T-cell (primary cell): ENCODE data around the gene MTM1. TPM values are rescaled to one million over a fixed set of nuclear protein-coding genes. Genes with fewer than 3 reads are reported as not detected.

Source experiments
- ATAC-seq, 4 experiments: fragments of 200-7000 bp in 3 of 4; fragments of 150-1000 bp in 1 of 4; cut with Tn5 transposase; replicated peaks in 1 of 4; 1 replicate in 3 of 4; 2 replicates in 1 of 4; pipeline ENCODE4 v1.10.0; 2021; ENCODE audit warnings: moderate library complexity in 3 of 4, mild to moderate bottlenecking in 2 of 4, moderate number of reproducible peaks in 1 of 4
- CTCF ChIA-PET, 2 donors: fragments of 300-600 bp; sonication (Branson Sonifier 250); formaldehyde crosslinking; loops; one replicate each; lab custom pipeline; 2022; ENCODE audit warnings: antibody characterized with exemption in 2 of 2; lab: Charles Lee
- POLR2A ChIA-PET, 2 donors: fragments of 300-600 bp; sonication (Branson Sonifier 250); formaldehyde crosslinking; loops; one replicate each; lab custom pipeline; 2022; ENCODE audit warnings: antibody characterized with exemption in 2 of 2; lab: Charles Lee
- DNase-seq, 35 experiments: peaks; one replicate each; pipeline versions ENCODE4 v3.0.0 to v3.0.0-alpha.2; 2013 to 2023
- H3K27ac ChIP-seq: one replicate; pipeline ENCODE4 v1.5.1; 2013; ENCODE audit warnings: low read length
- H3K27me3 ChIP-seq, 2 experiments: replicated peaks in 1 of 2; 1 replicate in 1 of 2; 2 replicates in 1 of 2; pipeline versions ENCODE4 v1.6.1 to v1.7.0; 2013; ENCODE audit warnings: low read length in 1 of 2, mixed read lengths in 1 of 2; ENCODE audit not compliant: control insufficient read depth in 2 of 2, insufficient read depth in 2 of 2; ENCODE audit errors: extremely low read depth in 1 of 2
- H3K36me3 ChIP-seq, 2 donors: 1 replicate in 1 of 2; 2 replicates in 1 of 2; pipeline versions ENCODE4 v1.6.1 to v1.7.0; 2013; ENCODE audit warnings: low read length in 1 of 2; ENCODE audit not compliant: control insufficient read depth in 2 of 2, insufficient read depth in 1 of 2; ENCODE audit errors: extremely low read depth in 1 of 2
- H3K4me1 ChIP-seq, 2 experiments: 1 replicate in 1 of 2; 2 replicates in 1 of 2; pipeline versions ENCODE4 v1.6.1 to v1.7.0; 2013; ENCODE audit warnings: low read length in 2 of 2, mixed read lengths in 1 of 2; ENCODE audit not compliant: insufficient read depth in 2 of 2, control insufficient read depth in 1 of 2; ENCODE audit errors: extremely low read depth in 1 of 2
- H3K4me3 ChIP-seq, 2 donors: 1 replicate in 1 of 2; 2 replicates in 1 of 2; pipeline versions ENCODE4 v1.5.1 to v1.7.0; 2013; ENCODE audit warnings: mild to moderate bottlenecking in 2 of 2, low read length in 1 of 2, moderate library complexity in 1 of 2; ENCODE audit not compliant: control insufficient read depth in 1 of 2; ENCODE audit errors: extremely low read depth in 1 of 2
- H3K9me3 ChIP-seq: 2 replicates; pipeline ENCODE4 v1.7.0; 2013
- H3K27ac Mint-ChIP-seq, 2 donors: one replicate each; pipeline ENCODE4 v1.8.0; 2020 to 2021; ENCODE audit warnings: mild to moderate bottlenecking in 2 of 2, mixed read lengths in 2 of 2
- H3K27me3 Mint-ChIP-seq, 2 donors: one replicate each; pipeline ENCODE4 v1.8.0; 2021 to 2022; ENCODE audit warnings: mixed read lengths in 2 of 2
- H3K36me3 Mint-ChIP-seq: one replicate; pipeline ENCODE4 v1.8.0; 2021; ENCODE audit warnings: mixed read lengths
- H3K4me1 Mint-ChIP-seq, 3 donors: one replicate each; pipeline ENCODE4 v1.8.0; 2020 to 2022; ENCODE audit warnings: mixed read lengths in 3 of 3, mild to moderate bottlenecking in 1 of 3
- H3K4me3 Mint-ChIP-seq, 3 donors: one replicate each; pipeline ENCODE4 v1.8.0; 2020 to 2022; ENCODE audit warnings: mild to moderate bottlenecking in 3 of 3, mixed read lengths in 3 of 3, moderate library complexity in 3 of 3
- H3K9me3 Mint-ChIP-seq, 3 donors: one replicate each; pipeline ENCODE4 v1.8.0; 2020 to 2022; ENCODE audit warnings: mixed read lengths in 3 of 3
- WGBS: methylation state at CpG from one replicate; pipeline ENCODE4 v1.1.5; 2013; ENCODE audit warnings: missing lambda C conversion rate; ENCODE audit not compliant: insufficient coverage; 5-methylcytosine and 5-hydroxymethylcytosine counted together
- total RNA-seq, 35 experiments: library from RNA in 6 of 35; stranded (reverse) in 6 of 35; fragments of 120-200 nt in 1 of 35; gene quantifications; one replicate each; pipeline versions ENCODE4 v1.2.1 to v1.2.4 and lab custom pipeline; 2013 to 2026

MTM1 gene
- total RNA-seq, 5 donors from 2014 or later (not counting 1 experiment from before 2014, with no cell fraction given), result 15.8 to 29.7 (median 20.3) TPM

DNA sequence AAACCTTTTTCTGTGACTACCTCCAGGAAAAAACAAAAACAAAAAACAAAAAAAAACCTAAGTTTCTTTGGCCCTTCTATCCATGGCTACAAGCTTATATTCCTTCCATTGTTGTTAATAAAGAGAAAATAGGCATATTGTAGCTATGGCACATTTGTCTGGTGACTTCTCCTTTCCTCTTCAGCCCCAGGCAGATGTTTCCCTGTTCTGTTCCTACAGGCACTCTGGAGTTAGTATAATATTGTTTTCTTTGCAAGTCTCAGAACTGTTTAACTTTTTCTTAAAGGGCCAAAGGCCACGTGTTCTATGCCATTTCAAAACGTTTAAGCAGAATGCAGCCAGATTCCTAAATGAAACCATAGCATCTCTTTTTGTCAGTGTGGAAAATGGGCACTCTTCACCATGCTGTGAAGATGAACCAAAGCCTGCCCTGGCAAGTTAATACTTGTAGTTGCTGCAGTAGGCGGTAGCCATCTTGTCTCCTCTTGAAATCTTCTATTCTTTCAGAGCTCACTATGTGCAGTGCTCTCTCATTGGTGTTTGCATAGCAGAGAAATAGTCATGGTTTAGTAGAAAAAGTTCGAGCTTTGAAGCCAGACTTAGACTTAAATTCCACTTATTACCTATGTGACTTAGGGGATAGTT is 80.0 kb downstream of the MTM1 start:
- H3K27me3 Mint-ChIP-seq, result peaks cover 0 to 18% of the 10 kb centered on the region in 2 donors
- Histone ChIP-seq H3K27ac (no peak overlapping the region), H3K4me3 (no peak overlapping the region), H3K36me3 (peaks cover 0 to 24% of the 10 kb centered on the region in 2 donors), H3K4me1 (no peaks in the 10 kb centered on the region), H3K27me3 (no peaks in the 10 kb centered on the region), H3K9me3 (no peaks in the 10 kb centered on the region)
- H3K4me3 Mint-ChIP-seq, result no peak overlapping the region
- H3K9me3 Mint-ChIP-seq, result no peaks in the 10 kb centered on the region
- ATAC-seq (no peak), DNase-seq (no peak)
- H3K36me3 Mint-ChIP-seq, result peaks cover 40% of the 10 kb centered on the region
- CTCF ChIA-PET, result no interaction called here
- POLR2A ChIA-PET, result no interaction called here
- no peak overlapping the region for H3K27ac Mint-ChIP-seq
- peaks cover 0 to 16% (median 3%) of the 10 kb centered on the region in 3 donors for H3K4me1 Mint-ChIP-seq
- no CpG with 5 or more reads among the region's 4 CpGs for WGBS

DNA sequence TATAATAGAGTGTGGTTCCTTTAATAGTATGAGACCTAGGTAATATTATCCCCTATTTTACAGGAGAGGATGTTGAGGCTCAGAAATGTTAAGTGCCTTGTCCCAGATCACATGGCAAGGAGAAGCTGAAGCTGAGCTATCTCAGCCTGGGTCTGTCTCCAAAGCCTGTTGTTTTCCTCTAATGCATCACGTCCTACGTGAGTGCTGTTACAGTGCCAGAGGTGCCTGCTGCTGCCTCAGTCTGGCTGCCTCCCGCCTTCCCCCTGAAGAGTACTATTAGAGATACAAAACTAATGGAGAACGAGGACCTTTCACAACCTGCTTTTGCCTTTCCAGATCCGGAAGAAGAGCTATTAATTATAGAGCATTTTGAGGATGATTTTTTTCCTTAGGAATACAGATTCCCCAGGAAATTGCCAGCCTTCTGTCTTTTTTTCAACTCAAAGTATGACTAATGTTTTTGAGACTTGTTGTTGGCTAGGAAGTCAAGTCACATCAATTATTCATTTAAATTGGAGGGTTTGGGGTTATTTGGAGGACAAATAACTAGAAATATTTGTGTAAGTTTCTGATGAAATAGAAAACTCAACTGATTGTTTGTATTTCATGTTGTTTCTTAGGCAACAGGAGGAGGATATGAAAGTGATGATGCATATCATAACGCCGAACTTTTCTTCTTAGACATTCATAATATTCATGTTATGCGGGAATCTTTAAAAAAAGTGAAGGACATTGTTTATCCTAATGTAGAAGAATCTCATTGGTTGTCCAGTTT is 80.9 kb downstream of the MTM1 start:
- H3K36me3 ChIP-seq, result peaks cover 0 to 21% of the 10 kb centered on the region in 2 donors
- H3K4me3 ChIP-seq, result no peak overlapping the region
- Mint-ChIP-seq H3K4me3 (no peak overlapping the region), H3K27me3 (peaks cover 0 to 18% of the 10 kb centered on the region in 2 donors), H3K36me3 (peaks cover 40% of the 10 kb centered on the region), H3K27ac (no peak overlapping the region), H3K9me3 (no peaks in the 10 kb centered on the region), H3K4me1 (peaks cover 0 to 16% (median 3%) of the 10 kb centered on the region in 3 donors)
- H3K4me1 ChIP-seq, result no peaks in the 10 kb centered on the region
- WGBS, result no CpG with 5 or more reads among the region's 8 CpGs
- DNase-seq (no peak), ATAC-seq (no peak)
- ChIA-PET CTCF (no interaction called here), POLR2A (no interaction called here)
- no peak overlapping the region for H3K27ac ChIP-seq
- H3K9me3 ChIP-seq, result no peaks in the 10 kb centered on the region
- no peaks in the 10 kb centered on the region for H3K27me3 ChIP-seq

DNA sequence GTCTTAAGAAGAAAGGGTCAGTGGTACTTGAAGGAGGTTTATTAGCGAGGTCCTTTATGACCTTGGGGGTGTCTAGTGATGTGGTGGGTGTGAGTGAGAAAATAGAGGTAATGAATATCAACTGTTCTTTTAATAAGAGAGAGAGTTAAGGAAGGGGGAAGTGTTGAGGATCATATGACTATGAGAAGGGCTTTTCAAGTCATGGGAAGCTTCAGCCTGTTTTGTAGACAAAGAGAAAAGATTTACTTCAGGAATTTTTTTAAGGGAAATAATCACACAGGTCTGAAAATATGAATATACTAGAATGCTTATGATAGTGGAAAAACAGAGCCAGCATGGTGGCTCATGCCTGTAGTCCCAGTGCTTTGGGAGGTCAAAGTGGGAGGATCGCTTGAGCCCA is 83.5 kb downstream of the MTM1 start:
- H3K4me3 Mint-ChIP-seq, result no peak overlapping the region
- Histone ChIP-seq H3K4me1 (no peaks in the 10 kb centered on the region), H3K4me3 (no peak overlapping the region), H3K9me3 (no peaks in the 10 kb centered on the region), H3K36me3 (peaks cover 0 to 17% of the 10 kb centered on the region in 2 donors), H3K27me3 (no peaks in the 10 kb centered on the region), H3K27ac (no peak overlapping the region)
- ChIA-PET POLR2A (interaction anchor here in 1 of 2 donors (0.7 kb wide), 1 partner anchor 1150 kb away, joined by 3 read pairs; no protein-coding TSS in a partner anchor), CTCF (no interaction called here)
- 71% methylated on average over 1 of the region's 2 CpGs for WGBS
- H3K9me3 Mint-ChIP-seq, result no peaks in the 10 kb centered on the region
- peaks cover 0 to 16% (median 3%) of the 10 kb centered on the region in 3 donors for H3K4me1 Mint-ChIP-seq
- H3K27ac Mint-ChIP-seq, result peak overlapping the region in 1 of 2 donors; percentile 67
- H3K36me3 Mint-ChIP-seq, result peaks cover 35% of the 10 kb centered on the region
- no peak for DNase-seq
- no peak for ATAC-seq
- peaks cover 0 to 9% of the 10 kb centered on the region in 2 donors for H3K27me3 Mint-ChIP-seq

DNA sequence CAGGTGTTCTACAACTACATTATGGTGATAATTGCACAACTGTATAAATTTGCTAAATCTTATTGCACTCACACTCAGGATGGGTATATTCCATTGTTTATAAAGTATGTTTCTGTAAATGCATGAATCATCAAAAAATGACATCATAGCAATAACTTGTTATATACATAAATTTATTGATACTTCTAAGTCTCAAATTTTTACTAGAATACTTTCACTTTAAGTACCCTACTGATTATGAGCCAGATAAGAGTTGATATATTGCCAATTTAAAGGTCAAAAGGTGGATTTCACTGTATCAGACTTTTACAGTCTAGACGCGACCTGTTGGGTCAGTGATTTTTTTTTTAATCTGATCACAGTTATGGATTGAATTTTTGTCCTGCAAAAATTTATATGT is 87.4 kb downstream of the MTM1 start:
- POLR2A ChIA-PET, result no interaction called here
- Mint-ChIP-seq H3K27ac (no peak overlapping the region), H3K4me3 (no peak overlapping the region), H3K36me3 (peaks cover 29% of the 10 kb centered on the region), H3K9me3 (no peaks in the 10 kb centered on the region), H3K27me3 (peaks cover 0 to under 1% of the 10 kb centered on the region in 2 donors), H3K4me1 (peaks cover 0 to 6% (median 3%) of the 10 kb centered on the region in 3 donors)
- ATAC-seq (no peak), DNase-seq (no peak)
- Histone ChIP-seq H3K27ac (no peak overlapping the region), H3K36me3 (peaks cover 0 to 12% of the 10 kb centered on the region in 2 donors), H3K9me3 (no peaks in the 10 kb centered on the region), H3K4me1 (no peaks in the 10 kb centered on the region), H3K4me3 (no peak overlapping the region), H3K27me3 (no peaks in the 10 kb centered on the region)
- CTCF ChIA-PET, result no interaction called here
- WGBS, result no CpG with 5 or more reads among the region's 2 CpGs

DNA sequence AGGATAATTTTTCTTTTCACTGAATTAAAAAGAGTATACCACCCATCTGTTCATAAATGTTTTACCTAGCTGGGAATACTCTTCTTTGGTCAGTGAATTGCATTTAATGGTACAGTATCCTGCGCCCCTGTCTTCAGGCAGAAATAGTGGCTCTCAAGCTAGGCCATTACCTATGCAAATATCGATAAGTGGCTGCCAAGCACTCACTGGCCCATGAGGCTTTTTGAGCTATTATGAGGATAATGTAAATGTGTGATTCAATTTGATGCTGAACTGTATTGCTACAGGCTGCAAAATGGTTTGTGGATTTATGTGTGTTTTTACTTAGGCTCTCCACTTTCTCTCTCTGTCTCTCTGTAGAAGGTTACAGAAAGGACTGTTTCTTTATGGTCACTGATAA is 94.7 kb downstream of the MTM1 start:
- H3K4me3 ChIP-seq, result no peak overlapping the region
- ChIA-PET CTCF (no interaction called here), POLR2A (interaction anchor here in 1 of 2 donors (0.5 to 0.6 kb wide), 2 partner anchors 116 to 1633 kb away, joined by 3 read pairs; no protein-coding TSS in a partner anchor)
- Mint-ChIP-seq H3K27ac (no peak overlapping the region), H3K27me3 (peaks cover 0 to 6% of the 10 kb centered on the region in 2 donors), H3K4me1 (no peaks in the 10 kb centered on the region), H3K9me3 (no peaks in the 10 kb centered on the region), H3K36me3 (peaks cover 31% of the 10 kb centered on the region), H3K4me3 (no peak overlapping the region)
- DNase-seq (no peak), ATAC-seq (no peak)
- no peaks in the 10 kb centered on the region for H3K27me3 ChIP-seq
- WGBS, result 100% methylated on average over 1 of the region's 2 CpGs
- no peaks in the 10 kb centered on the region for H3K4me1 ChIP-seq
- H3K36me3 ChIP-seq, result peaks cover 0 to 21% of the 10 kb centered on the region in 2 donors
- H3K27ac ChIP-seq, result no peak overlapping the region
- no peaks in the 10 kb centered on the region for H3K9me3 ChIP-seq

DNA sequence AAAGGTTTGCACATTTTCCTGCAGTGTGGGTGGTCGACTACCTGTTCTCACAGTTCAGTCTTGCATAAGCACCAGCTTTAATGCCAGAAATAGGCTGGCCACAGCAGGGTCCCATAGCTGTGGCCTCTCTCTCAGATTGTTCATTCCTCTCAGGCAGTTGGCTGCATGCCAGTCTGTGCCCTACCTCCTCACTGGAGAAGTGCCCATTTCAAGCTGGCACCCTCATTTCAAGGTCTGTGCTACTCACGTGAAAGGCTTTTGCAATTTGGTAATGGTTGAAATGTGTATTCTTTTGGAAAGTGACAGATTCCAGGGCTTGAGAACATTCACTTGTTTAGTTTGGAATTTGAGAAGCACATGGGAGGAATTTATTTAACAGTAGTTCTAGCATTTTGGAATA is 95.9 kb downstream of the MTM1 start:
- H3K4me3 ChIP-seq, result no peak overlapping the region

More for the DNA sequence above, 95.9 kb downstream of the MTM1 start:
- Histone ChIP-seq H3K27ac (no peak overlapping the region), H3K27me3 (no peaks in the 10 kb centered on the region), H3K9me3 (no peaks in the 10 kb centered on the region), H3K4me1 (no peaks in the 10 kb centered on the region), H3K36me3 (peaks cover 0 to 23% of the 10 kb centered on the region in 2 donors)
- DNase-seq (no peak), ATAC-seq (no peak)
- ChIA-PET CTCF (no interaction called here), POLR2A (no interaction called here)
- peaks cover 35% of the 10 kb centered on the region for H3K36me3 Mint-ChIP-seq
- no peaks in the 10 kb centered on the region for H3K9me3 Mint-ChIP-seq
- WGBS, result no CpG with 5 or more reads among the region's 2 CpGs
- no peaks in the 10 kb centered on the region for H3K4me1 Mint-ChIP-seq
- H3K27me3 Mint-ChIP-seq, result peaks cover 0 to 6% of the 10 kb centered on the region in 2 donors
- H3K27ac Mint-ChIP-seq, result no peak overlapping the region
- H3K4me3 Mint-ChIP-seq, result no peak overlapping the region
